Hepatocyte (in vitro differentiated cells): ENCODE data around the gene XPR1. TPM values are rescaled to one million over a fixed set of nuclear protein-coding genes. Genes with fewer than 3 reads are reported as not detected.

ENCODE experiments used
- DNase-seq: peaks from one replicate; pipeline ENCODE4 v3.0.0-alpha.2; 2016; ENCODE audit warnings: low spot score
- H2AFZ ChIP-seq: fragments of 200-600 bp; sonication (generic); 2 replicates; pipeline ENCODE4 v1.6.0; 2016; ENCODE audit warnings: antibody characterized with exemption, mild to moderate bottlenecking
- H3K27ac ChIP-seq: fragments of 200-600 bp; sonication (generic); 2 replicates; pipeline ENCODE4 v1.5.1; 2016; ENCODE audit warnings: mild to moderate bottlenecking
- H3K27me3 ChIP-seq: fragments of 200-600 bp; sonication (generic); 2 replicates; pipeline ENCODE4 v1.6.1; 2016
- H3K36me3 ChIP-seq: fragments of 200-600 bp; sonication (generic); replicated peaks from 2 replicates; pipeline ENCODE4 v1.5.1; 2016; ENCODE audit warnings: low read depth; ENCODE audit not compliant: insufficient read depth
- H3K4me1 ChIP-seq: fragments of 200-600 bp; sonication (generic); 2 replicates; pipeline ENCODE4 v1.5.1; 2016; ENCODE audit warnings: mild to moderate bottlenecking, moderate library complexity; ENCODE audit not compliant: insufficient read depth
- H3K4me2 ChIP-seq: fragments of 200-600 bp; sonication (generic); 2 replicates; pipeline ENCODE4 v1.6.0; 2016
- H3K4me3 ChIP-seq: fragments of 200-600 bp; sonication (generic); 2 replicates; pipeline ENCODE4 v1.5.1; 2016; ENCODE audit warnings: mild to moderate bottlenecking
- H3K79me2 ChIP-seq: fragments of 200-600 bp; sonication (generic); 2 replicates; pipeline ENCODE4 v1.6.0; 2017; ENCODE audit warnings: mild to moderate bottlenecking
- H3K9me2 ChIP-seq: fragments of 200-600 bp; sonication (generic); replicated peaks from 2 replicates; pipeline ENCODE4 v1.6.0; 2017; ENCODE audit warnings: mild to moderate bottlenecking; ENCODE audit not compliant: insufficient read depth
- H3K9me3 ChIP-seq: fragments of 200-600 bp; sonication (generic); 2 replicates; pipeline ENCODE4 v1.5.1; 2016; ENCODE audit warnings: low read depth, mild to moderate bottlenecking
- H4K20me1 ChIP-seq: fragments of 200-600 bp; sonication (generic); 2 replicates; pipeline ENCODE4 v1.6.0; 2016; ENCODE audit warnings: mild to moderate bottlenecking; ENCODE audit not compliant: insufficient read depth, poor library complexity, severe bottlenecking
- CTCF ChIP-seq: fragments of 200-600 bp; sonication (generic); IDR thresholded peaks from 2 replicates; pipeline ENCODE4 v1.5.1; 2016; ENCODE audit warnings: antibody characterized with exemption, mild to moderate bottlenecking; ENCODE audit not compliant: poor library complexity
- EZH2 ChIP-seq: fragments of 200-600 bp; sonication (generic); IDR thresholded peaks from 2 replicates; pipeline ENCODE4 v1.6.1; 2016; ENCODE audit warnings: antibody characterized with exemption, mild to moderate bottlenecking, borderline replicate concordance
- EZH2phosphoT487 ChIP-seq: fragments of 200-600 bp; sonication (generic); IDR thresholded peaks from one replicate; pipeline ENCODE4 v1.6.1; 2018; ENCODE audit warnings: antibody characterized with exemption, mild to moderate bottlenecking, low read depth, moderate library complexity; ENCODE audit not compliant: unreplicated experiment, severe bottlenecking
- WGBS: methylation state at CpG from one replicate; pipeline ENCODE4 v1.1.6; 2016; ENCODE audit warnings: low lambda C conversion rate; ENCODE audit errors: missing lambda C conversion rate; 5-methylcytosine and 5-hydroxymethylcytosine counted together
- polyA plus RNA-seq: library from polyadenylated mRNA; unstranded; fragments of >200 nt; fragmentation: Nextera tagmentation; extraction: Ambion mirVana; gene quantifications from 2 replicates; pipeline ENCODE4 v1.2.1, GENCODE V29; 2016
- total RNA-seq: library from RNA; depleted of rRNA; stranded (reverse); fragments of >200 nt; gene quantifications from 2 replicates; pipeline ENCODE4 v1.2.3, GENCODE V29; 2014

XPR1 gene
- total and polyA plus RNA-seq, 2 experiments from 2014 or later = 18.2 to 41.5 TPM

- no peak overlapping the region for H3K27ac ChIP-seq
- no peaks in the 10 kb centered on the region for H3K4me1 ChIP-seq
- 79% methylated on average over 2 of the region's 2 CpGs for WGBS
- H3K27me3 ChIP-seq = no peaks in the 10 kb centered on the region
- no peak for TF ChIP-seq CTCF
- no peak for TF ChIP-seq EZH2phosphoT487
- no peak for TF ChIP-seq EZH2
- no peaks in the 10 kb centered on the region for H3K36me3 ChIP-seq
- DNase-seq = no peak
- no peaks in the 10 kb centered on the region for H3K79me2 ChIP-seq
- no peak overlapping the region for H2AFZ ChIP-seq
- H3K4me3 ChIP-seq = no peak overlapping the region
- no peak overlapping the region for H3K4me2 ChIP-seq
- no peaks in the 10 kb centered on the region for H3K9me2 ChIP-seq
- H4K20me1 ChIP-seq = no peaks in the 10 kb centered on the region
- no peaks in the 10 kb centered on the region for H3K9me3 ChIP-seq
These were observed 260.9 kb downstream of the XPR1 start for GRCh38 chr1:180892675-180893074.

GRCh38 chr1:180893614-180894013 is 261.8 kb downstream of the XPR1 start:
- Histone ChIP-seq H3K4me1 (no peaks in the 10 kb centered on the region), H3K36me3 (no peaks in the 10 kb centered on the region), H3K9me2 (no peaks in the 10 kb centered on the region), H3K27ac (no peak overlapping the region), H3K4me2 (no peak overlapping the region), H3K27me3 (no peaks in the 10 kb centered on the region), H3K9me3 (no peaks in the 10 kb centered on the region), H3K79me2 (no peaks in the 10 kb centered on the region), H3K4me3 (no peak overlapping the region), H4K20me1 (no peaks in the 10 kb centered on the region), H2AFZ (no peak overlapping the region)
- no peak for DNase-seq
- WGBS = 62% methylated on average over 3 of the region's 3 CpGs
- TF ChIP-seq EZH2 (no peak), CTCF (no peak), EZH2phosphoT487 (no peak)

GRCh38 chr1:180896161-180896560 is 264.3 kb downstream of the XPR1 start:
- TF ChIP-seq EZH2 (no peak), EZH2phosphoT487 (no peak), CTCF (no peak)
- 100% methylated on average over 3 of the region's 3 CpGs for WGBS
- Histone ChIP-seq H3K4me3 (no peak overlapping the region), H3K9me2 (no peaks in the 10 kb centered on the region), H2AFZ (no peak overlapping the region), H3K36me3 (no peaks in the 10 kb centered on the region), H3K27ac (no peak overlapping the region), H3K4me1 (no peaks in the 10 kb centered on the region), H3K79me2 (no peaks in the 10 kb centered on the region), H3K9me3 (no peaks in the 10 kb centered on the region), H4K20me1 (no peaks in the 10 kb centered on the region), H3K4me2 (no peak overlapping the region), H3K27me3 (no peaks in the 10 kb centered on the region)
- no peak for DNase-seq
